ENCODE measurements around the gene PRR35.

- TF ChIP-seq, protein P1, sequence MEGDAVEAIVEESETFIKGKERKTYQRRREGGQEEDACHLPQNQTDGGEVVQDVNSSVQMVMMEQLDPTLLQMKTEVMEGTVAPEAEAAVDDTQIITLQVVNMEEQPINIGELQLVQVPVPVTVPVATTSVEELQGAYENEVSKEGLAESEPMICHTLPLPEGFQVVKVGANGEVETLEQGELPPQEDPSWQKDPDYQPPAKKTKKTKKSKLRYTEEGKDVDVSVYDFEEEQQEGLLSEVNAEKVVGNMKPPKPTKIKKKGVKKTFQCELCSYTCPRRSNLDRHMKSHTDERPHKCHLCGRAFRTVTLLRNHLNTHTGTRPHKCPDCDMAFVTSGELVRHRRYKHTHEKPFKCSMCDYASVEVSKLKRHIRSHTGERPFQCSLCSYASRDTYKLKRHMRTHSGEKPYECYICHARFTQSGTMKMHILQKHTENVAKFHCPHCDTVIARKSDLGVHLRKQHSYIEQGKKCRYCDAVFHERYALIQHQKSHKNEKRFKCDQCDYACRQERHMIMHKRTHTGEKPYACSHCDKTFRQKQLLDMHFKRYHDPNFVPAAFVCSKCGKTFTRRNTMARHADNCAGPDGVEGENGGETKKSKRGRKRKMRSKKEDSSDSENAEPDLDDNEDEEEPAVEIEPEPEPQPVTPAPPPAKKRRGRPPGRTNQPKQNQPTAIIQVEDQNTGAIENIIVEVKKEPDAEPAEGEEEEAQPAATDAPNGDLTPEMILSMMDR (IDR thresholded peaks at IDR 0.05; ENCODE audit: low read length): no peak
- TF ChIP-seq EZH2 (IDR thresholded peaks at IDR 0.05; ENCODE audit: borderline replicate concordance, low read length): no peak
These were observed 32.5 kb downstream of the PRR35 start for GRCh38 chr16:592518-593306.

Data from OCI-LY1 (cell line).